Naive thymus-derived CD4-positive, alpha-beta T cell (primary cell): ENCODE measurements around the gene UAP1L1. TPM values are rescaled to one million over a fixed set of nuclear protein-coding genes. Genes with fewer than 3 reads are reported as not detected.
A peak's percentile ranks its signal among the peaks of the same experiment; 100 is the strongest.
"Not testable (repeated sequence)": the region's sequence is repeated elsewhere in the genome, so short reads cannot be mapped to it uniquely, and the experiment has no call there.

ENCODE experiments used
- ATAC-seq: fragments of 150-1000 bp; cut with Tn5 transposase; 2 replicates; pipeline ENCODE4 v1.10.0; 2021; ENCODE audit warnings: mild to moderate bottlenecking, moderate library complexity
- CTCF ChIA-PET: fragments of 350-600 bp; sonication (Branson Sonifier 250); formaldehyde crosslinking; loops from one replicate; lab custom pipeline; 2021; ENCODE audit warnings: antibody characterized with exemption; lab: Charles Lee
- POLR2A ChIA-PET: fragments of 350-600 bp; sonication (Branson Sonifier 250); formaldehyde crosslinking; loops from one replicate; lab custom pipeline; 2021; ENCODE audit warnings: antibody characterized with exemption, inconsistent platforms; lab: Charles Lee
- DNase-seq, 9 donors: peaks; one replicate each; pipeline versions ENCODE4 v3.0.0 to v3.0.0-alpha.2; 2020 to 2022; ENCODE audit warnings: mixed read lengths in 1 of 9
- H3K27ac ChIP-seq: one replicate; pipeline ENCODE4 v1.7.0; 2013; ENCODE audit warnings: mild to moderate bottlenecking, low read depth, low read length, moderate library complexity
- H3K27me3 ChIP-seq, 2 donors: one replicate each; pipeline ENCODE4 v1.7.0; 2013; ENCODE audit warnings: low read length in 2 of 2, mild to moderate bottlenecking in 2 of 2, moderate library complexity in 2 of 2; ENCODE audit not compliant: control insufficient read depth in 2 of 2, insufficient read depth in 2 of 2
- H3K36me3 ChIP-seq, 3 experiments: 1 replicate in 2 of 3; 2 replicates in 1 of 3; pipeline ENCODE4 v1.7.0; 2013; ENCODE audit warnings: low read length in 3 of 3, mild to moderate bottlenecking in 3 of 3, moderate library complexity in 1 of 3; ENCODE audit not compliant: insufficient read depth in 3 of 3, control insufficient read depth in 2 of 3
- H3K4me1 ChIP-seq, 2 donors: one replicate each; pipeline ENCODE4 v1.7.0; 2013; ENCODE audit warnings: low read length in 2 of 2, mild to moderate bottlenecking in 2 of 2, moderate library complexity in 1 of 2; ENCODE audit not compliant: control insufficient read depth in 2 of 2, insufficient read depth in 2 of 2
- H3K4me3 ChIP-seq: 2 replicates; pipeline ENCODE4 v1.7.0; 2013; ENCODE audit warnings: mild to moderate bottlenecking, low read length
- H3K9me3 ChIP-seq, 3 experiments: 1 replicate in 2 of 3; 2 replicates in 1 of 3; pipeline ENCODE4 v1.7.0; 2013; ENCODE audit warnings: low read length in 3 of 3; ENCODE audit not compliant: control insufficient read depth in 2 of 3
- H3K27ac Mint-ChIP-seq, 9 donors: one replicate each; pipeline ENCODE4 v1.8.0; 2020 to 2022; ENCODE audit warnings: mixed read lengths in 9 of 9, mild to moderate bottlenecking in 8 of 9, moderate library complexity in 5 of 9, inconsistent platforms in 2 of 9
- H3K27me3 Mint-ChIP-seq, 5 donors: one replicate each; pipeline ENCODE4 v1.8.0; 2021 to 2022; ENCODE audit warnings: mixed read lengths in 5 of 5, mild to moderate bottlenecking in 1 of 5
- H3K36me3 Mint-ChIP-seq, 5 donors: one replicate each; pipeline ENCODE4 v1.8.0; 2020 to 2022; ENCODE audit warnings: mixed read lengths in 5 of 5, mild to moderate bottlenecking in 3 of 5, inconsistent platforms in 1 of 5
- H3K4me1 Mint-ChIP-seq, 7 donors: one replicate each; pipeline ENCODE4 v1.8.0; 2020 to 2022; ENCODE audit warnings: mixed read lengths in 7 of 7, mild to moderate bottlenecking in 3 of 7, inconsistent platforms in 1 of 7
- H3K4me3 Mint-ChIP-seq, 10 donors: one replicate each; pipeline ENCODE4 v1.8.0; 2020 to 2022; ENCODE audit warnings: mild to moderate bottlenecking in 10 of 10, mixed read lengths in 10 of 10, moderate library complexity in 6 of 10, inconsistent platforms in 2 of 10
- H3K9me3 Mint-ChIP-seq, 11 donors: one replicate each; pipeline ENCODE4 v1.8.0; 2020 to 2022; ENCODE audit warnings: mixed read lengths in 11 of 11, mild to moderate bottlenecking in 4 of 11, inconsistent platforms in 1 of 11, moderate library complexity in 1 of 11
- intact Hi-C, 2 donors: fragments of 100-400 bp; cut with micrococcal nuclease; formaldehyde crosslinking; loops; one replicate each; pipeline ENCODE4 v1.15.1; 2023
- polyA plus RNA-seq, 2 donors: library from polyadenylated mRNA; unstranded; fragments of 300-500 nt; fragmentation: Illumina TruSeq; gene quantifications; one replicate each; pipeline ENCODE4 v1.2.3, GENCODE V29; 2021
- total RNA-seq, 6 experiments: library from RNA in 5 of 6; stranded (reverse) in 5 of 6; gene quantifications; 1 replicate in 5 of 6; 2 replicates in 1 of 6; pipeline ENCODE4 v1.2.3 and lab custom pipeline; 2021 to 2026

The UAP1L1 gene
- total and polyA plus RNA-seq, 7 experiments from 2014 or later: 0.71 to 27.6 (median 14.9) TPM

GRCh38 chr9:137030538-137031527 lies 46.5 kb upstream of the UAP1L1 start:
- peaks cover 25 to 51% (median 43%) of the 10 kb centered on the region in 7 donors for H3K4me1 Mint-ChIP-seq
- ATAC-seq (no peak), DNase-seq (peak in 1 of 9 donors; percentile 52)
- H3K4me1 ChIP-seq: peaks cover 62 to 70% of the 10 kb centered on the region in 2 donors
- peak overlapping the region in 3 of 9 donors; percentile 33 to 55 (median 37) for H3K27ac Mint-ChIP-seq
- H3K36me3 Mint-ChIP-seq: no peaks in the 10 kb centered on the region
- peak overlapping the region in 9 of 10 donors; percentile 26 to 83 (median 54) for H3K4me3 Mint-ChIP-seq
- H3K9me3 ChIP-seq: no peaks in the 10 kb centered on the region
- intact Hi-C loops: no loop called here
- H3K36me3 ChIP-seq: no peaks in the 10 kb centered on the region
- no peaks in the 10 kb centered on the region for H3K9me3 Mint-ChIP-seq
- H3K27me3 Mint-ChIP-seq: peaks cover 0 to 11% (median 0%) of the 10 kb centered on the region in 5 donors
- CTCF ChIA-PET: interaction anchor here (1.6 kb wide), 1 partner anchor 38 kb away, joined by 4 read pairs; the partner anchor contains the start of gene PAXX
- POLR2A ChIA-PET: interaction anchor here (1.5 kb wide), 1 partner anchor 240 kb away, joined by 4 read pairs; the partner anchor contains the start of gene TMEM141
- no peak overlapping the region for H3K27ac ChIP-seq
- H3K4me3 ChIP-seq: peak overlapping the region; percentile 34
- no peaks in the 10 kb centered on the region for H3K27me3 ChIP-seq

GRCh38 chr9:137031904-137032640 lies 45.2 kb upstream of the UAP1L1 start, which contains the start of gene FUT7:
FUT7 (minus strand) TSS chr9:137032088; CDS start chr9:137031991, 97 bp downstream.
- CTCF ChIA-PET: interaction anchor here (1.6 kb wide), 1 partner anchor 40 kb away, joined by 4 read pairs; the partner anchor contains the start of gene PAXX
- Mint-ChIP-seq H3K9me3 (no peaks in the 10 kb centered on the region), H3K4me1 (peaks cover 20 to 51% (median 43%) of the 10 kb centered on the region in 7 donors), H3K27ac (peak within 1 kb of the TSS in 4 of 9 donors; percentile 38 to 61 (median 40)), H3K36me3 (no peaks in the 10 kb centered on the region), H3K4me3 (peak within 1 kb of the TSS in 7 of 10 donors; percentile 26 to 83 (median 66)), H3K27me3 (peaks cover 0 to 10% (median 0%) of the 10 kb centered on the region in 5 donors)
- intact Hi-C loops: no loop called here
- no peak for ATAC-seq
- H3K4me1 ChIP-seq: peaks cover 59 to 60% of the 10 kb centered on the region in 2 donors
- no peaks in the 10 kb centered on the region for H3K36me3 ChIP-seq
- DNase-seq: no peak
- no peak within 1 kb of the TSS for H3K27ac ChIP-seq
- no peaks in the 10 kb centered on the region for H3K27me3 ChIP-seq
- H3K9me3 ChIP-seq: no peaks in the 10 kb centered on the region
- H3K4me3 ChIP-seq: peak within 1 kb of the TSS; percentile 34
- POLR2A ChIA-PET: interaction anchor here (1.5 kb wide), 1 partner anchor 241 kb away, joined by 4 read pairs; the partner anchor contains the start of gene TMEM141

GRCh38 chr9:137032858-137033257 lies 44.5 kb upstream of the UAP1L1 start:
- Mint-ChIP-seq H3K27me3 (peaks cover 0 to 8% (median 0%) of the 10 kb centered on the region in 5 donors), H3K27ac (peak overlapping the region in 2 of 9 donors; percentile 38 to 61), H3K4me1 (peaks cover 18 to 48% (median 38%) of the 10 kb centered on the region in 7 donors), H3K4me3 (peak overlapping the region in 3 of 10 donors; percentile 6 to 30 (median 21)), H3K9me3 (no peaks in the 10 kb centered on the region), H3K36me3 (no peaks in the 10 kb centered on the region)
- ATAC-seq (peak; percentile 62), DNase-seq (no peak)
- no peaks in the 10 kb centered on the region for H3K36me3 ChIP-seq
- intact Hi-C loops: no loop called here
- H3K27ac ChIP-seq: no peak overlapping the region
- ChIA-PET POLR2A (no interaction called here), CTCF (interaction anchor here (1.6 kb wide), 1 partner anchor 40 kb away, joined by 4 read pairs; the partner anchor contains the start of gene PAXX)
- H3K4me1 ChIP-seq: peaks cover 54 to 56% of the 10 kb centered on the region in 2 donors
- no peak overlapping the region for H3K4me3 ChIP-seq
- H3K27me3 ChIP-seq: no peaks in the 10 kb centered on the region
- H3K9me3 ChIP-seq: no peaks in the 10 kb centered on the region

GRCh38 chr9:137033481-137033880 lies 43.8 kb upstream of the UAP1L1 start:
- H3K4me3 ChIP-seq, POLR2A ChIA-PET, H3K27me3 ChIP-seq, DNase-seq, ATAC-seq, intact Hi-C loops, H3K36me3 Mint-ChIP-seq, H3K27ac ChIP-seq, H3K36me3 ChIP-seq, H3K27me3 Mint-ChIP-seq, H3K9me3 ChIP-seq, H3K9me3 Mint-ChIP-seq: not testable (repeated sequence)
- CTCF ChIA-PET: interaction anchor here (1.2 to 3.5 kb wide), 2 partner anchors 190 to 245 kb away, joined by 3 to 49 read pairs; partner anchors contain the start of gene TMEM141
- H3K4me3 Mint-ChIP-seq: peak overlapping the region in 4 of 10 donors; percentile 9 to 36 (median 16)
- peaks cover 18 to 48% (median 38%) of the 10 kb centered on the region in 7 donors for H3K4me1 Mint-ChIP-seq
- peak overlapping the region in 3 of 9 donors; percentile 46 to 61 (median 54) for H3K27ac Mint-ChIP-seq
- peaks cover 53 to 56% of the 10 kb centered on the region in 2 donors for H3K4me1 ChIP-seq

- no peak for DNase-seq
- Histone ChIP-seq H3K27me3 (no peaks in the 10 kb centered on the region), H3K4me3 (no peak overlapping the region), H3K27ac (no peak overlapping the region), H3K4me1 (peaks cover 46 to 51% of the 10 kb centered on the region in 2 donors), H3K36me3 (no peaks in the 10 kb centered on the region), H3K9me3 (no peaks in the 10 kb centered on the region)
- no peaks in the 10 kb centered on the region for H3K36me3 Mint-ChIP-seq
- intact Hi-C loops: loop anchor here (2.0 kb wide), 2 partner anchors 85 to 89 kb away; partner anchors contain the start of genes C8G (in 1 of the 2) and FBXW5 (in 1 of the 2)
- H3K9me3 Mint-ChIP-seq: no peaks in the 10 kb centered on the region
- CTCF ChIA-PET: interaction anchor here (0.7 to 3.5 kb wide), 10 partner anchors 8 to 256 kb away, joined by 3 to 49 read pairs (median 4); partner anchors contain the start of genes AJM1, RABL6 and TMEM141
- H3K4me1 Mint-ChIP-seq: peaks cover 18 to 43% (median 33%) of the 10 kb centered on the region in 7 donors
- peak overlapping the region in 4 of 9 donors; percentile 28 to 85 (median 56) for H3K27ac Mint-ChIP-seq
- POLR2A ChIA-PET: interaction anchor here (0.8 to 1.5 kb wide), 5 partner anchors 13 to 153 kb away, joined by 3 to 4 read pairs (median 3); partner anchors contain the start of genes FBXW5 and TRAF2
- peaks cover 0 to 8% (median 0%) of the 10 kb centered on the region in 5 donors for H3K27me3 Mint-ChIP-seq
- peak overlapping the region; percentile 55 to 81 (median 66) for H3K4me3 Mint-ChIP-seq
- no peak for ATAC-seq
Measured at GRCh38 chr9:137034039-137034708, 43.1 kb upstream of the UAP1L1 start.
